ENCODE data around the gene TCF7L2.
A peak's percentile ranks its signal among the peaks of the same experiment; 100 is the strongest.

DNA sequence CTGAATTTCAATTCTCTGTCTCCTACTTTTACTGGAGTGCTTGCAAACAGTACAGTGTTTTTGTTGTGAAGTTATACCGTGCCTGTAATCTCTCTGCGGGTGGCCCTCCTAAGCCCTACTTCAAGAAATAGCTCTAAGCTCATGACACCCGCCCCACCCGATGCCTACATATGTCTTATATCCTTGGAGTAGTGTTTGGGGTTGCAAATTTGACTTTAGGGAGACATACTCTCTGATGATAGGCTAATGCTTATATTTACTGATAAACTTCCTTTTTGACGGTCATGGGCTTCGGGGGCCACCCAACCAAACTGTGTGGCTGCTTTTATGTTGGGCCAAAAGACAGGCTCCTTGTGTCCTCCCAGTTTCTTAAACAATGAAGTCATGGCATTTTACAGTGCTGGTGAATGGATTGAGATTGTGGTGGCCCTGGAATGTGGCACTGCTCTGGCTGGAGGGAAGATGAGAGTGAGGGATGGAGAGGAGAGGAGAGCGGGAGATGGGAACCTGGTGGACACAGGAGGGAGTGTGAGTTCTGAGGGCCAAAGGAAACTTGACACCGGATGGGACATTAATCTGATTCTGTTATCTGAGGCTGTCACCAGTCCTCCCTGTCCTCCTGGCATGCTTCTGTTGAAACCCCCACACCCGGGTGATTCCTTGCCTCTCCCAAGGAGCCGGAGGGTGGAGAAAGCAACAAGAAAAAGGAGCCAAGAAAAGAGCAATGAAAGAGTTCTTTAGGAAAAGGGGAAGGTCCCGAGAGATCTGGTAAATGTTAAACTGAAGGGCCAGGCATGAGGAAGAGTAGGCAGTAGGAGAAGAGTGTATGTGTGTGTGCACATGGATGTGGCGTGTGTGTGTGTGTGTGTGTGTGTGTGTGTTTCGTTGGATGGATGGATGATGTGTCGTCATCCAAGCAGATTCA, 113.3 kb downstream of the TCF7L2 start:
- TF ChIP-seq, protein P1, sequence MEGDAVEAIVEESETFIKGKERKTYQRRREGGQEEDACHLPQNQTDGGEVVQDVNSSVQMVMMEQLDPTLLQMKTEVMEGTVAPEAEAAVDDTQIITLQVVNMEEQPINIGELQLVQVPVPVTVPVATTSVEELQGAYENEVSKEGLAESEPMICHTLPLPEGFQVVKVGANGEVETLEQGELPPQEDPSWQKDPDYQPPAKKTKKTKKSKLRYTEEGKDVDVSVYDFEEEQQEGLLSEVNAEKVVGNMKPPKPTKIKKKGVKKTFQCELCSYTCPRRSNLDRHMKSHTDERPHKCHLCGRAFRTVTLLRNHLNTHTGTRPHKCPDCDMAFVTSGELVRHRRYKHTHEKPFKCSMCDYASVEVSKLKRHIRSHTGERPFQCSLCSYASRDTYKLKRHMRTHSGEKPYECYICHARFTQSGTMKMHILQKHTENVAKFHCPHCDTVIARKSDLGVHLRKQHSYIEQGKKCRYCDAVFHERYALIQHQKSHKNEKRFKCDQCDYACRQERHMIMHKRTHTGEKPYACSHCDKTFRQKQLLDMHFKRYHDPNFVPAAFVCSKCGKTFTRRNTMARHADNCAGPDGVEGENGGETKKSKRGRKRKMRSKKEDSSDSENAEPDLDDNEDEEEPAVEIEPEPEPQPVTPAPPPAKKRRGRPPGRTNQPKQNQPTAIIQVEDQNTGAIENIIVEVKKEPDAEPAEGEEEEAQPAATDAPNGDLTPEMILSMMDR (IDR thresholded peaks at IDR 0.05), result peak in 1 of 3 donors; percentile 17
- TF ChIP-seq POLR2A (IDR thresholded peaks at IDR 0.05), result no peak
